H1 (cell line): ENCODE results near the gene CTSL. TPM values are rescaled to one million over a fixed set of nuclear protein-coding genes. Genes with fewer than 3 reads are reported as not detected.

Experiments
- CTCF ChIA-PET: fragments of 300-600 bp; sonication (Branson Sonifier 250); formaldehyde crosslinking; loops from one replicate; lab custom pipeline; 2021; ENCODE audit not compliant: partially characterized antibody; lab: Charles Lee
- POLR2A ChIA-PET: fragments of 300-600 bp; sonication (Branson Sonifier 250); formaldehyde crosslinking; loops from one replicate; lab custom pipeline; 2021; ENCODE audit warnings: inconsistent platforms; ENCODE audit not compliant: partially characterized antibody; lab: Charles Lee
- DNase-seq, 2 experiments: peaks; one replicate each; pipeline versions ENCODE4 v3.0.0 to v3.0.0-alpha.2; 2010 to 2022; ENCODE audit warnings: low spot score in 2 of 2, low read depth in 1 of 2, mixed read lengths in 1 of 2
- FAIRE-seq: peaks from 2 replicates; lab custom pipeline; 2011; peaks lifted over from hg19 to GRCh38; lab: Jason Lieb, UNC
- H2AFZ ChIP-seq: 2 replicates; pipeline ENCODE4 v1.8.1; 2012; ENCODE audit warnings: low read length, inconsistent platforms
- H2AK5ac ChIP-seq: 2 replicates; pipeline ENCODE4 v1.6.1; 2013; ENCODE audit warnings: low read depth, low read length
- H2BK120ac ChIP-seq: replicated peaks from 2 replicates; pipeline ENCODE3; 2013; ENCODE audit warnings: low read depth, low read length, inconsistent platforms
- H2BK12ac ChIP-seq: 2 replicates; pipeline ENCODE4 v1.6.1; 2013; ENCODE audit warnings: low read depth, low read length
- H2BK15ac ChIP-seq: 2 replicates; pipeline ENCODE4 v1.6.1; 2013; ENCODE audit warnings: low read length
- H2BK20ac ChIP-seq: 2 replicates; pipeline ENCODE4 v1.6.1; 2013; ENCODE audit warnings: low read length
- H2BK5ac ChIP-seq: 2 replicates; pipeline ENCODE4 v1.6.1; 2013; ENCODE audit warnings: low read depth, low read length
- H3K14ac ChIP-seq: 2 replicates; pipeline ENCODE4 v1.6.1; 2013; ENCODE audit warnings: inconsistent platforms; ENCODE audit not compliant: insufficient read length
- H3K18ac ChIP-seq: 2 replicates; pipeline ENCODE4 v1.6.1; 2013; ENCODE audit warnings: low read length; ENCODE audit errors: extremely low read depth
- H3K23ac ChIP-seq: 2 replicates; pipeline ENCODE4 v1.6.1; 2013; ENCODE audit warnings: inconsistent platforms; ENCODE audit not compliant: insufficient read length
- H3K23me2 ChIP-seq: 2 replicates; pipeline ENCODE4 v1.6.1; 2013; ENCODE audit warnings: low read depth, low read length
- H3K27ac ChIP-seq: 2 replicates; pipeline ENCODE4 v1.6.1; 2011; ENCODE audit warnings: low read depth, low read length, inconsistent platforms
- H3K27me3 ChIP-seq, 4 experiments: replicated peaks in 1 of 4; 1 replicate in 1 of 4; 2 replicates in 3 of 4; pipeline versions ENCODE4 v1.6.1 to v1.8.1; 2011 to 2013; ENCODE audit warnings: low read length in 3 of 4, mild to moderate bottlenecking in 3 of 4, inconsistent platforms in 2 of 4, mixed read lengths in 2 of 4, moderate library complexity in 1 of 4; ENCODE audit not compliant: control insufficient read depth in 3 of 4, insufficient read depth in 3 of 4; ENCODE audit errors: extremely low read depth in 1 of 4
- H3K36me3 ChIP-seq, 4 experiments: 2 replicates each; pipeline versions ENCODE4 v1.6.1 to v1.8.1; 2011 to 2013; ENCODE audit warnings: mild to moderate bottlenecking in 4 of 4, low read length in 3 of 4, moderate library complexity in 2 of 4, control low read depth in 1 of 4, inconsistent platforms in 1 of 4; ENCODE audit not compliant: insufficient read depth in 4 of 4, control insufficient read depth in 2 of 4
- H3K4ac ChIP-seq: replicated peaks from 2 replicates; pipeline ENCODE3; 2013; ENCODE audit warnings: low read length, low read depth, mixed read lengths, inconsistent platforms; ENCODE audit not compliant: insufficient read length
- H3K4me1 ChIP-seq, 4 experiments: replicated peaks in 1 of 4; 1 replicate in 1 of 4; 2 replicates in 3 of 4; pipeline versions ENCODE4 v1.6.1 to v1.8.1; 2011 to 2013; ENCODE audit warnings: low read length in 3 of 4, inconsistent platforms in 2 of 4, mixed read lengths in 1 of 4; ENCODE audit not compliant: insufficient read depth in 4 of 4, control insufficient read depth in 3 of 4
- H3K4me2 ChIP-seq, 2 experiments: 2 replicates each; pipeline versions ENCODE4 v1.6.1 to v1.8.1; 2011 to 2013; ENCODE audit warnings: low read depth in 2 of 2, low read length in 2 of 2, control low read depth in 1 of 2, inconsistent platforms in 1 of 2, mild to moderate bottlenecking in 1 of 2; ENCODE audit not compliant: insufficient read depth in 1 of 2
- H3K4me3 ChIP-seq, 4 experiments: fragments of 200-600, 300-600 bp in 1 of 4; sonication (generic), shearing (Covaris generic), sonication (Bioruptor Twin) in 1 of 4; 2 replicates each; pipeline versions ENCODE4 v1.5.1 to v1.8.1; 2011 to 2016; ENCODE audit warnings: low read length in 4 of 4, low read depth in 3 of 4, control low read depth in 2 of 4, inconsistent platforms in 2 of 4, mild to moderate bottlenecking in 2 of 4, mixed read lengths in 1 of 4, moderate library complexity in 1 of 4; ENCODE audit not compliant: insufficient read depth in 2 of 4; ENCODE audit errors: extremely low read depth in 1 of 4
- H3K56ac ChIP-seq: replicated peaks from 2 replicates; pipeline ENCODE3; 2013; ENCODE audit warnings: low read depth, mild to moderate bottlenecking, mixed read lengths, low read length, inconsistent platforms; ENCODE audit not compliant: insufficient read length
- H3K79me1 ChIP-seq: 2 replicates; pipeline ENCODE4 v1.6.1; 2013; ENCODE audit warnings: low read depth, low read length, control low read depth
- H3K79me2 ChIP-seq, 2 experiments: 2 replicates each; pipeline versions ENCODE4 v1.6.1 to v1.8.1; 2012 to 2013; ENCODE audit warnings: low read length in 2 of 2, mild to moderate bottlenecking in 2 of 2, inconsistent platforms in 1 of 2; ENCODE audit not compliant: insufficient read depth in 2 of 2, control insufficient read depth in 1 of 2
- H3K9ac ChIP-seq, 4 experiments: replicated peaks in 1 of 4; 1 replicate in 1 of 4; 2 replicates in 3 of 4; pipeline versions ENCODE4 v1.6.1 to v1.8.1; 2011 to 2013; ENCODE audit warnings: low read depth in 3 of 4, low read length in 3 of 4, control low read depth in 2 of 4, mild to moderate bottlenecking in 2 of 4, moderate library complexity in 2 of 4, inconsistent platforms in 1 of 4; ENCODE audit errors: extremely low read depth in 1 of 4
- H3K9me3 ChIP-seq, 2 experiments: 2 replicates each; pipeline versions ENCODE4 v1.6.1 to v1.8.1; 2012 to 2013; ENCODE audit warnings: mild to moderate bottlenecking in 2 of 2, moderate library complexity in 2 of 2, control low read depth in 1 of 2, inconsistent platforms in 1 of 2, low read depth in 1 of 2, low read length in 1 of 2, mixed read lengths in 1 of 2; ENCODE audit not compliant: insufficient read depth in 2 of 2
- H4K20me1 ChIP-seq, 2 experiments: replicated peaks in 1 of 2; 2 replicates each; pipeline versions ENCODE3 to v1.8.1; 2011 to 2013; ENCODE audit warnings: inconsistent platforms in 2 of 2, low read length in 2 of 2, mild to moderate bottlenecking in 1 of 2; ENCODE audit not compliant: insufficient read depth in 2 of 2, control insufficient read depth in 1 of 2
- H4K5ac ChIP-seq: 2 replicates; pipeline ENCODE4 v1.6.1; 2013; ENCODE audit warnings: low read length, low read depth, mixed read lengths, inconsistent platforms; ENCODE audit not compliant: insufficient read length
- H4K8ac ChIP-seq: 2 replicates; pipeline ENCODE4 v1.8.0; 2013; ENCODE audit warnings: mild to moderate bottlenecking, moderate library complexity, low read length, inconsistent platforms; ENCODE audit not compliant: insufficient read depth; ENCODE audit errors: extremely low read depth
- H4K91ac ChIP-seq: replicated peaks from 2 replicates; pipeline ENCODE3; 2013; ENCODE audit warnings: low read length, mixed read lengths, inconsistent platforms; ENCODE audit not compliant: insufficient read length
- BACH1 ChIP-seq: IDR thresholded peaks from 2 replicates; pipeline ENCODE4 v1.6.1; 2012; ENCODE audit warnings: low read length, improper control_type of control experiment
- BRCA1 ChIP-seq: IDR thresholded peaks from 2 replicates; pipeline ENCODE4 v1.6.1; 2012; ENCODE audit warnings: low read depth, low read length, improper control_type of control experiment
- MAFK ChIP-seq: IDR thresholded peaks from 2 replicates; pipeline ENCODE4 v1.6.1; 2012; ENCODE audit warnings: low read depth, mild to moderate bottlenecking, improper control_type of control experiment, low read length
- POLR2A ChIP-seq, 2 experiments: IDR thresholded peaks; 1 replicate in 1 of 2; 2 replicates in 1 of 2; pipeline ENCODE4 v1.6.1; 2011; ENCODE audit warnings: low read depth in 2 of 2, low read length in 2 of 2, mild to moderate bottlenecking in 2 of 2; ENCODE audit errors: control extremely low read depth in 1 of 2
- WGBS, 2 experiments: shearing (Covaris generic) in 1 of 2; methylation state at CpG; one replicate each; pipeline versions ENCODE4 v1.1.6 to v1.1.7; 2013 to 2015; ENCODE audit warnings: low lambda C conversion rate in 2 of 2, mixed read lengths in 2 of 2, inconsistent platforms in 1 of 2, low coverage in 1 of 2, missing lambda C conversion rate in 1 of 2; ENCODE audit not compliant: insufficient replicate concordance in 2 of 2, insufficient coverage in 1 of 2, insufficient read length in 1 of 2; ENCODE audit errors: extremely low coverage in 1 of 2, missing lambda C conversion rate in 1 of 2; 5-methylcytosine and 5-hydroxymethylcytosine counted together
- polyA plus RNA-seq, 7 experiments: library from polyadenylated mRNA; depleted of rRNA in 3 of 7; stranded (reverse) in 5 of 7; unstranded in 2 of 7; fragments of >200 nt in 5 of 7; fragments of 200-250 nt in 2 of 7; gene quantifications; 1 replicate in 5 of 7; 2 replicates in 1 of 7; 4 replicates in 1 of 7; pipeline versions ENCODE4 v1.2.1 to v1.2.3, GENCODE V29; 2011 to 2013; ENCODE audit warnings: missing spikeins in 2 of 7, mixed read lengths in 2 of 7
- total RNA-seq: library from RNA; stranded (reverse); fragmentation: NEBNext Ultra II Directional; extraction: Animal tissue kit (Norgen Biotek cat#: 25700); gene quantifications from 2 replicates; pipeline ENCODE4 v1.2.1, GENCODE V29; 2021
- TF ChIP-seq, protein P1 (sequence below): IDR thresholded peaks from 2 replicates; pipeline ENCODE4 v1.6.1; 2012; ENCODE audit warnings: inconsistent platforms

The CTSL gene
- total and polyA plus RNA-seq, 2 of the 8 experiments (the other 6 are each of a cell fraction or from before 2014, with no cell fraction given): 34.2 to 38.2 TPM

DNA sequence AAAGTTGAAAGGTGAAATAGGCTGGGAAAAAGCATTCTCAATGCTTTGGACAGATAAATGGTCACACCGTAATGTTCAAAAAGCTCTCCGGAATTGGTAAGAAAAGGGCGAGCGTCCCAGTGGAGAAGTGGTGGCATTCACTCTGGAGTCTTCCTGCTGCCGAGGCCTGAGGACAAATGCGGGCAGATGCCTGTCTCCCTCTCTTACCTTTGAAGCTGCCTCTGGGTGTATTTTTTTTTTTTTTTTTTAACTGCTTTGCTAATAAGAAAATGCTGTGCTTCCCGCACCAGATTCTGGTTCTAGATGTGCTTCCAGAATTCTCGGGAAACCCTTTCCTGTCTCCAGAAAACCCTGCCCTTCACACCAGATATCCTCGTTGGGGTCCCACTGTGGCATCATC lies 24.4 kb upstream of the CTSL start:
- CTCF ChIA-PET: interaction anchor here (0.7 to 3.1 kb wide), 6 partner anchors 11 to 110 kb away, joined by 3 to 14 read pairs (median 4); no protein-coding TSS in a partner anchor

More for the DNA sequence above, 24.4 kb upstream of the CTSL start:
- Histone ChIP-seq H4K91ac (no peak overlapping the region), H2BK20ac (no peak overlapping the region), H3K79me1 (no peaks in the 10 kb centered on the region), H3K18ac (no peak overlapping the region), H3K4ac (no peak overlapping the region), H2BK5ac (no peak overlapping the region), H3K23ac (no peak overlapping the region), H2AFZ (no peak overlapping the region), H3K36me3 (peaks cover 24 to 86% (median 48%) of the 10 kb centered on the region in 4 experiments), H4K8ac (no peak overlapping the region), H3K56ac (no peak overlapping the region), H3K27me3 (no peaks in the 10 kb centered on the region), H3K9ac (no peak overlapping the region), H3K9me3 (no peaks in the 10 kb centered on the region), H3K4me1 (0 out of 7 replicates have a peak, but pooled peaks cover 0 to 4% (median 0%) of the 10 kb centered on the region in 4 experiments), H2BK12ac (no peak overlapping the region), H2AK5ac (no peak overlapping the region), H3K14ac (no peak overlapping the region), H3K4me2 (no peak overlapping the region), H4K20me1 (peaks cover 3% of the 10 kb centered on the region in 2 experiments), H2BK15ac (no peak overlapping the region), H4K5ac (no peak overlapping the region), H3K79me2 (no peaks in the 10 kb centered on the region), H3K23me2 (no peaks in the 10 kb centered on the region), H3K4me3 (no peak overlapping the region), H3K27ac (no peak overlapping the region), H2BK120ac (no peak overlapping the region)
- FAIRE-seq (no peak), DNase-seq (no peak)
- TF ChIP-seq, protein P1, sequence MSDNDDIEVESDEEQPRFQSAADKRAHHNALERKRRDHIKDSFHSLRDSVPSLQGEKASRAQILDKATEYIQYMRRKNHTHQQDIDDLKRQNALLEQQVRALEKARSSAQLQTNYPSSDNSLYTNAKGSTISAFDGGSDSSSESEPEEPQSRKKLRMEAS: no peak
- TF ChIP-seq BACH1 (no peak), POLR2A (IDR thresholded peaks at IDR 0.05; ENCODE audit: control extremely low read depth in 1 of 2, low read depth in 2 of 2, low read length in 2 of 2) (no peak), MAFK (no peak), BRCA1 (no peak)
- 91% methylated on average over 9 of the region's 9 CpGs; no CpG with 5 or more reads in 1 of the 2 experiments for WGBS, 2 experiments
- POLR2A ChIA-PET: interaction anchor here (0.9 kb wide), 1 partner anchor 21 kb away, joined by 3 read pairs; no protein-coding TSS in a partner anchor
